Panc1 (cell line): ENCODE measurements around the gene INTS2.
"Not testable (repeated sequence)": the region's sequence is repeated elsewhere in the genome, so short reads cannot be mapped to it uniquely, and the experiment has no call there.

ENCODE experiments used
- POLR2AphosphoS5 ChIP-seq: IDR thresholded peaks from 2 replicates; pipeline ENCODE4 v1.6.1; 2012; ENCODE audit warnings: mild to moderate bottlenecking, low read depth, low read length, moderate library complexity
- TF ChIP-seq, protein P1 (sequence below): fragments of 450-650 bp; IDR thresholded peaks from 2 replicates; pipeline ENCODE4 v1.5.1; 2017; ENCODE audit warnings: mild to moderate bottlenecking
- TF ChIP-seq, protein P2 (sequence below), 2 experiments: IDR thresholded peaks; 2 replicates each; pipeline ENCODE4 v1.6.1; 2011 to 2012; ENCODE audit warnings: low read depth in 2 of 2, control low read depth in 1 of 2, low read length in 1 of 2, mild to moderate bottlenecking in 1 of 2, moderate library complexity in 1 of 2; ENCODE audit not compliant: insufficient read depth in 1 of 2

DNA sequence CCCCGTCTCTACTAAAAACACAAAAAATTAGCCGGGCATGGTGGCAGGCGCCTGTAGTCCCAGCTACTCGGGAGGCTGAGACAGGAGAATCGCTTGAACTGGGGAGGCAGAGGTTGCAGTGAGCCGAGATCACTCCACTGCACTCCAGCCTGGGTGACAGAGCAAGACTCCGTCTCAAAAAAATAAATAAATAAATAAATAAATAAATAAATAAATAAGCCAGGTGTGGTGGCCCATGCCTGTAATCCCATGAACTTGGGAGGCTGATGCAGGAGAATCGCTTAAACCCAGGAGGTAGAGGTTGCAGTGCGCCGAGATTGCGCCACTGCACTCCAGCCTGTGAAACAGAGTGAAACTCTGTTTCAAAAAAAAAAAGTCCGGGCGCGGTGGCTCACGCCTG lies 12.6 kb downstream of the INTS2 start:
- TF ChIP-seq, protein P1, sequence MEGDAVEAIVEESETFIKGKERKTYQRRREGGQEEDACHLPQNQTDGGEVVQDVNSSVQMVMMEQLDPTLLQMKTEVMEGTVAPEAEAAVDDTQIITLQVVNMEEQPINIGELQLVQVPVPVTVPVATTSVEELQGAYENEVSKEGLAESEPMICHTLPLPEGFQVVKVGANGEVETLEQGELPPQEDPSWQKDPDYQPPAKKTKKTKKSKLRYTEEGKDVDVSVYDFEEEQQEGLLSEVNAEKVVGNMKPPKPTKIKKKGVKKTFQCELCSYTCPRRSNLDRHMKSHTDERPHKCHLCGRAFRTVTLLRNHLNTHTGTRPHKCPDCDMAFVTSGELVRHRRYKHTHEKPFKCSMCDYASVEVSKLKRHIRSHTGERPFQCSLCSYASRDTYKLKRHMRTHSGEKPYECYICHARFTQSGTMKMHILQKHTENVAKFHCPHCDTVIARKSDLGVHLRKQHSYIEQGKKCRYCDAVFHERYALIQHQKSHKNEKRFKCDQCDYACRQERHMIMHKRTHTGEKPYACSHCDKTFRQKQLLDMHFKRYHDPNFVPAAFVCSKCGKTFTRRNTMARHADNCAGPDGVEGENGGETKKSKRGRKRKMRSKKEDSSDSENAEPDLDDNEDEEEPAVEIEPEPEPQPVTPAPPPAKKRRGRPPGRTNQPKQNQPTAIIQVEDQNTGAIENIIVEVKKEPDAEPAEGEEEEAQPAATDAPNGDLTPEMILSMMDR, result not testable (repeated sequence)
- TF ChIP-seq, protein P2, sequence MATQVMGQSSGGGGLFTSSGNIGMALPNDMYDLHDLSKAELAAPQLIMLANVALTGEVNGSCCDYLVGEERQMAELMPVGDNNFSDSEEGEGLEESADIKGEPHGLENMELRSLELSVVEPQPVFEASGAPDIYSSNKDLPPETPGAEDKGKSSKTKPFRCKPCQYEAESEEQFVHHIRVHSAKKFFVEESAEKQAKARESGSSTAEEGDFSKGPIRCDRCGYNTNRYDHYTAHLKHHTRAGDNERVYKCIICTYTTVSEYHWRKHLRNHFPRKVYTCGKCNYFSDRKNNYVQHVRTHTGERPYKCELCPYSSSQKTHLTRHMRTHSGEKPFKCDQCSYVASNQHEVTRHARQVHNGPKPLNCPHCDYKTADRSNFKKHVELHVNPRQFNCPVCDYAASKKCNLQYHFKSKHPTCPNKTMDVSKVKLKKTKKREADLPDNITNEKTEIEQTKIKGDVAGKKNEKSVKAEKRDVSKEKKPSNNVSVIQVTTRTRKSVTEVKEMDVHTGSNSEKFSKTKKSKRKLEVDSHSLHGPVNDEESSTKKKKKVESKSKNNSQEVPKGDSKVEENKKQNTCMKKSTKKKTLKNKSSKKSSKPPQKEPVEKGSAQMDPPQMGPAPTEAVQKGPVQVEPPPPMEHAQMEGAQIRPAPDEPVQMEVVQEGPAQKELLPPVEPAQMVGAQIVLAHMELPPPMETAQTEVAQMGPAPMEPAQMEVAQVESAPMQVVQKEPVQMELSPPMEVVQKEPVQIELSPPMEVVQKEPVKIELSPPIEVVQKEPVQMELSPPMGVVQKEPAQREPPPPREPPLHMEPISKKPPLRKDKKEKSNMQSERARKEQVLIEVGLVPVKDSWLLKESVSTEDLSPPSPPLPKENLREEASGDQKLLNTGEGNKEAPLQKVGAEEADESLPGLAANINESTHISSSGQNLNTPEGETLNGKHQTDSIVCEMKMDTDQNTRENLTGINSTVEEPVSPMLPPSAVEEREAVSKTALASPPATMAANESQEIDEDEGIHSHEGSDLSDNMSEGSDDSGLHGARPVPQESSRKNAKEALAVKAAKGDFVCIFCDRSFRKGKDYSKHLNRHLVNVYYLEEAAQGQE (IDR thresholded peaks at IDR 0.05; ENCODE audit: insufficient read depth in 1 of 2, low read depth in 2 of 2, low read length in 1 of 2), result not testable (repeated sequence)
- not testable (repeated sequence) for TF ChIP-seq POLR2AphosphoS5
